ENCODE data around the gene TMEM132D. TPM values are rescaled to one million over a fixed set of nuclear protein-coding genes. Genes with fewer than 3 reads are reported as not detected.

TMEM132D gene
- polyA plus RNA-seq, 1 donor from 2014 or later, result 1.3 TPM

DNA sequence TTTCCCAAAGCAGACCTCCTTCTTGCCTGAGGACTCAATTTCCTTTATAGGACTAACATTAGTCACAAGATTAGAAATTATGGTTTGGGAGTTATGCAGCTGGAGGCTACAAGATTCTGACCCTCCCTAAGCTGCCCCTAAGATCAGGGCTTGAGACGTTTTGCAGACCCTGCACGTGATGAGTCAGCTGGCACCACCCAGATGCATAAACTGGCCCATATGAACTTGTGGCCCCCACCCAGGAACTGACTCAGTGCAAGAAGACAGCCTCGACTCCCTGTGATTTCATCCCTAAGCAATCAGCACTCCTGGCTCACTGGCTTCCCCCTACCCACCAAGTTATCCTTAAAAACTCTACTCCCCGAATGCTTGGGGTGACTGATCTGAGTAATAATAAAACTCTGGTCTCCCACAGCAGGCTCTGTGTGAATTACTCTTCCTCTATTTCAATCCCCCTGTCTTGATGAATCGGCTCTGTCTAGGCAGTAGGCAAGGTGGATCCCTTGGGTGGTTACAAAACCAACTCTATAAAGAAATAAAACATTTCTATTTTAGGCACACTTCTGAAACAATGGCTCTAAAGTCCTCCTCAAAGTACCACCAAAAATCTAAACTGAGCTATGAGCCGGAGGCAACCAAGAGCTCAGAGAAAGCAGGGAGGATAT lies 233.4 kb downstream of the TMEM132D start:
- Histone ChIP-seq H3K9ac (ENCODE audit: low read length) (no peak overlapping the region), H2AFZ (ENCODE audit: low read depth, low read length) (no peak overlapping the region), H3K27me3 (ENCODE audit: insufficient read depth, low read depth, low read length) (no peaks in the 10 kb centered on the region), H4K20me1 (ENCODE audit: insufficient read depth) (no peaks in the 10 kb centered on the region), H3K27ac (ENCODE audit: low read length) (no peak overlapping the region), H3K79me2 (replicated peaks; ENCODE audit: insufficient read depth, low read length) (no peaks in the 10 kb centered on the region), H3K36me3 (ENCODE audit: insufficient read depth, low read length) (no peaks in the 10 kb centered on the region), H3F3A (ENCODE audit: insufficient read depth, low read length, poor library complexity, severe bottlenecking) (no peaks in the 10 kb centered on the region), H3K9me3 (ENCODE audit: low read length) (no peaks in the 10 kb centered on the region), H3K9me2 (ENCODE audit: insufficient read depth, low read length) (no peaks in the 10 kb centered on the region), H3K4me3 (ENCODE audit: low read length) (no peak overlapping the region), H3K4me2 (ENCODE audit: low read length) (no peak overlapping the region)
- TF ChIP-seq, protein P1, sequence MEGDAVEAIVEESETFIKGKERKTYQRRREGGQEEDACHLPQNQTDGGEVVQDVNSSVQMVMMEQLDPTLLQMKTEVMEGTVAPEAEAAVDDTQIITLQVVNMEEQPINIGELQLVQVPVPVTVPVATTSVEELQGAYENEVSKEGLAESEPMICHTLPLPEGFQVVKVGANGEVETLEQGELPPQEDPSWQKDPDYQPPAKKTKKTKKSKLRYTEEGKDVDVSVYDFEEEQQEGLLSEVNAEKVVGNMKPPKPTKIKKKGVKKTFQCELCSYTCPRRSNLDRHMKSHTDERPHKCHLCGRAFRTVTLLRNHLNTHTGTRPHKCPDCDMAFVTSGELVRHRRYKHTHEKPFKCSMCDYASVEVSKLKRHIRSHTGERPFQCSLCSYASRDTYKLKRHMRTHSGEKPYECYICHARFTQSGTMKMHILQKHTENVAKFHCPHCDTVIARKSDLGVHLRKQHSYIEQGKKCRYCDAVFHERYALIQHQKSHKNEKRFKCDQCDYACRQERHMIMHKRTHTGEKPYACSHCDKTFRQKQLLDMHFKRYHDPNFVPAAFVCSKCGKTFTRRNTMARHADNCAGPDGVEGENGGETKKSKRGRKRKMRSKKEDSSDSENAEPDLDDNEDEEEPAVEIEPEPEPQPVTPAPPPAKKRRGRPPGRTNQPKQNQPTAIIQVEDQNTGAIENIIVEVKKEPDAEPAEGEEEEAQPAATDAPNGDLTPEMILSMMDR (IDR thresholded peaks at IDR 0.05; ENCODE audit: poor library complexity, severe bottlenecking), result no peak
- TF ChIP-seq EZH2 (IDR thresholded peaks at IDR 0.05; ENCODE audit: borderline replicate concordance, insufficient read depth, low read length, poor library complexity, severe bottlenecking), result no peak
- no peak for TF ChIP-seq MXI1 (conservative IDR thresholded peaks at IDR 0.05; ENCODE audit: poor library complexity, severe bottlenecking)
- TF ChIP-seq EP300 (conservative IDR thresholded peaks at IDR 0.05; ENCODE audit: poor library complexity, severe bottlenecking), result no peak
- TF ChIP-seq POLR2AphosphoS5 (IDR thresholded peaks at IDR 0.05), result no peak
- TF ChIP-seq, protein P2, sequence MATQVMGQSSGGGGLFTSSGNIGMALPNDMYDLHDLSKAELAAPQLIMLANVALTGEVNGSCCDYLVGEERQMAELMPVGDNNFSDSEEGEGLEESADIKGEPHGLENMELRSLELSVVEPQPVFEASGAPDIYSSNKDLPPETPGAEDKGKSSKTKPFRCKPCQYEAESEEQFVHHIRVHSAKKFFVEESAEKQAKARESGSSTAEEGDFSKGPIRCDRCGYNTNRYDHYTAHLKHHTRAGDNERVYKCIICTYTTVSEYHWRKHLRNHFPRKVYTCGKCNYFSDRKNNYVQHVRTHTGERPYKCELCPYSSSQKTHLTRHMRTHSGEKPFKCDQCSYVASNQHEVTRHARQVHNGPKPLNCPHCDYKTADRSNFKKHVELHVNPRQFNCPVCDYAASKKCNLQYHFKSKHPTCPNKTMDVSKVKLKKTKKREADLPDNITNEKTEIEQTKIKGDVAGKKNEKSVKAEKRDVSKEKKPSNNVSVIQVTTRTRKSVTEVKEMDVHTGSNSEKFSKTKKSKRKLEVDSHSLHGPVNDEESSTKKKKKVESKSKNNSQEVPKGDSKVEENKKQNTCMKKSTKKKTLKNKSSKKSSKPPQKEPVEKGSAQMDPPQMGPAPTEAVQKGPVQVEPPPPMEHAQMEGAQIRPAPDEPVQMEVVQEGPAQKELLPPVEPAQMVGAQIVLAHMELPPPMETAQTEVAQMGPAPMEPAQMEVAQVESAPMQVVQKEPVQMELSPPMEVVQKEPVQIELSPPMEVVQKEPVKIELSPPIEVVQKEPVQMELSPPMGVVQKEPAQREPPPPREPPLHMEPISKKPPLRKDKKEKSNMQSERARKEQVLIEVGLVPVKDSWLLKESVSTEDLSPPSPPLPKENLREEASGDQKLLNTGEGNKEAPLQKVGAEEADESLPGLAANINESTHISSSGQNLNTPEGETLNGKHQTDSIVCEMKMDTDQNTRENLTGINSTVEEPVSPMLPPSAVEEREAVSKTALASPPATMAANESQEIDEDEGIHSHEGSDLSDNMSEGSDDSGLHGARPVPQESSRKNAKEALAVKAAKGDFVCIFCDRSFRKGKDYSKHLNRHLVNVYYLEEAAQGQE (IDR thresholded peaks at IDR 0.05; ENCODE audit: borderline replicate concordance), result no peak
- TF ChIP-seq RAD21 (conservative IDR thresholded peaks at IDR 0.05), result no peak
- TF ChIP-seq TAF1 (IDR thresholded peaks at IDR 0.05; ENCODE audit: low read depth), result no peak
- TF ChIP-seq SMC3 (conservative IDR thresholded peaks at IDR 0.05; ENCODE audit: poor library complexity), result no peak

DNA sequence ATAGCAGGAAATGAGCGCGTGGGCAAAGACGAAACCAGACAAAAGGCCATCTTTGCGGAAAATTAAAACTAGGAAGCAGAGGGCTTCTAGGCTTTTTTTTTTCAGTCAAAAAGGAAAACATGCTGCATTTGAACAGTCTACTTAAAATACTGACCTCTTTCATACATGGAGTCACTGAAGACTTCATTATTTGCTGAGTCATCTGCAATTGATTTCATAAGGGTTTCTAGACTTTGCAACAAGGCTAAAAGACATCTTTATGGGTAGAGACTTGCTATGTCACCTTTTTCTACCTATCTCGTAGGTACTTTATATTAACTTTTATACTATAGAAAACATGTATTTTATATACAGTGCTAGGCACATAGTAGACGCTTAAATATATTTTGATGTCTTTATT lies 238.4 kb downstream of the TMEM132D start:
- H3K27ac ChIP-seq (ENCODE audit: low read length), result no peak overlapping the region
- H3K9ac ChIP-seq (ENCODE audit: low read length), result no peak overlapping the region
- no peak overlapping the region for H3K4me2 ChIP-seq (ENCODE audit: low read length)
- TF ChIP-seq EZH2 (IDR thresholded peaks at IDR 0.05; ENCODE audit: borderline replicate concordance, insufficient read depth, low read length, poor library complexity, severe bottlenecking) (no peak), TAF1 (IDR thresholded peaks at IDR 0.05; ENCODE audit: low read depth) (no peak), SMC3 (conservative IDR thresholded peaks at IDR 0.05; ENCODE audit: poor library complexity) (no peak), RAD21 (conservative IDR thresholded peaks at IDR 0.05) (no peak)
- H2AFZ ChIP-seq (ENCODE audit: low read depth, low read length), result no peak overlapping the region
- H3K4me3 ChIP-seq (ENCODE audit: low read length), result no peak overlapping the region
- no peaks in the 10 kb centered on the region for H4K20me1 ChIP-seq (ENCODE audit: insufficient read depth)
- no peaks in the 10 kb centered on the region for H3F3A ChIP-seq (ENCODE audit: insufficient read depth, low read length, poor library complexity, severe bottlenecking)
- no peaks in the 10 kb centered on the region for H3K9me3 ChIP-seq (ENCODE audit: low read length)
- no peaks in the 10 kb centered on the region for H3K27me3 ChIP-seq (ENCODE audit: insufficient read depth, low read depth, low read length)
- no peaks in the 10 kb centered on the region for H3K79me2 ChIP-seq (replicated peaks; ENCODE audit: insufficient read depth, low read length)
- no peaks in the 10 kb centered on the region for H3K9me2 ChIP-seq (ENCODE audit: insufficient read depth, low read length)
- no peaks in the 10 kb centered on the region for H3K36me3 ChIP-seq (ENCODE audit: insufficient read depth, low read length)

Measured in neural cell (in vitro differentiated cells).